Measurements from ENCODE around the gene DMC1.

DNA sequence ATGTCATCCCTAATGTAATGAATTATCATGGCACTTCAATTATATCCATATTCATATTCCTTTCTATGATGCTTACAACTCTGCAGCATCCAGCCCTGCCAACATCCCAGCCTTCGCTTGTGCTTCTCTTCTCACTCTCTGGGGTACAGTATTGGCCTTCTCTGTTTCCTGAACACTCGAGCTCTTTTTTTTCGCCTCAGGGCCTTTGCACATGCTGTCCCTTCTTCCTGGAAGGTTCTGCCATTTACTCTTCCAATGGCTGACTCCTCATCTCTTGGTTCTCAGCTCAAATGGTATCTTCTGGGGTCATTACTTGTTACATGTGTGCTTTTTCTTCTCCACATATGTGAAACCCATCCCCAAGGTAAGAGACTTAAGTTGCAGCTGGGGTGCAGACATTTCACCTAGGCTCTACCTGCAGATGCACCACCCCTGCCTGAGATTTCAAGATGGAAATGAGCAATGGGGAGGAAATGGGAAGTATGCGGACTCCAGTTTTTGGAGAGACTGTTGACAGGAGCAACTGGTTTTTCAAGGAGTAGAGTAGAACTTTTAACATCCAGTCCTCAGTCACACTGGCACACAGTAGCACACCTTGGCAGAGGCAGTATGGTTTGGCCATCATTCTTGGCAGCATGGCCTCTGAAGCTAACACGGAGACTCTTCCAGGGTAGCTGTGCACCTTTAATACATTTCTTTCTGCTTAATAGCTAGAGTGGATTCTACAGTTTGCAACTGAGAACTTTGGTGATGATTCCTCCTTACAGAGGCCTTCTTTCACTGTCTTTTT lies 42.4 kb upstream of the DMC1 start:
- TF ChIP-seq TCF7L2 (IDR thresholded peaks at IDR 0.05; ENCODE audit: low read depth, low read length) (no peak), POLR2AphosphoS5 (IDR thresholded peaks at IDR 0.05; ENCODE audit: low read depth, low read length) (no peak)
- TF ChIP-seq, protein P1, sequence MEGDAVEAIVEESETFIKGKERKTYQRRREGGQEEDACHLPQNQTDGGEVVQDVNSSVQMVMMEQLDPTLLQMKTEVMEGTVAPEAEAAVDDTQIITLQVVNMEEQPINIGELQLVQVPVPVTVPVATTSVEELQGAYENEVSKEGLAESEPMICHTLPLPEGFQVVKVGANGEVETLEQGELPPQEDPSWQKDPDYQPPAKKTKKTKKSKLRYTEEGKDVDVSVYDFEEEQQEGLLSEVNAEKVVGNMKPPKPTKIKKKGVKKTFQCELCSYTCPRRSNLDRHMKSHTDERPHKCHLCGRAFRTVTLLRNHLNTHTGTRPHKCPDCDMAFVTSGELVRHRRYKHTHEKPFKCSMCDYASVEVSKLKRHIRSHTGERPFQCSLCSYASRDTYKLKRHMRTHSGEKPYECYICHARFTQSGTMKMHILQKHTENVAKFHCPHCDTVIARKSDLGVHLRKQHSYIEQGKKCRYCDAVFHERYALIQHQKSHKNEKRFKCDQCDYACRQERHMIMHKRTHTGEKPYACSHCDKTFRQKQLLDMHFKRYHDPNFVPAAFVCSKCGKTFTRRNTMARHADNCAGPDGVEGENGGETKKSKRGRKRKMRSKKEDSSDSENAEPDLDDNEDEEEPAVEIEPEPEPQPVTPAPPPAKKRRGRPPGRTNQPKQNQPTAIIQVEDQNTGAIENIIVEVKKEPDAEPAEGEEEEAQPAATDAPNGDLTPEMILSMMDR (IDR thresholded peaks at IDR 0.05) = no peak
